AML-193 (cell line): ENCODE data around the gene ENO2.

ENCODE experiments used
- DNase-seq, 2 experiments: peaks; one replicate each; lab custom pipeline; 2025; lab: John Stamatoyannopoulos, UW

ENO2 gene

DNA sequence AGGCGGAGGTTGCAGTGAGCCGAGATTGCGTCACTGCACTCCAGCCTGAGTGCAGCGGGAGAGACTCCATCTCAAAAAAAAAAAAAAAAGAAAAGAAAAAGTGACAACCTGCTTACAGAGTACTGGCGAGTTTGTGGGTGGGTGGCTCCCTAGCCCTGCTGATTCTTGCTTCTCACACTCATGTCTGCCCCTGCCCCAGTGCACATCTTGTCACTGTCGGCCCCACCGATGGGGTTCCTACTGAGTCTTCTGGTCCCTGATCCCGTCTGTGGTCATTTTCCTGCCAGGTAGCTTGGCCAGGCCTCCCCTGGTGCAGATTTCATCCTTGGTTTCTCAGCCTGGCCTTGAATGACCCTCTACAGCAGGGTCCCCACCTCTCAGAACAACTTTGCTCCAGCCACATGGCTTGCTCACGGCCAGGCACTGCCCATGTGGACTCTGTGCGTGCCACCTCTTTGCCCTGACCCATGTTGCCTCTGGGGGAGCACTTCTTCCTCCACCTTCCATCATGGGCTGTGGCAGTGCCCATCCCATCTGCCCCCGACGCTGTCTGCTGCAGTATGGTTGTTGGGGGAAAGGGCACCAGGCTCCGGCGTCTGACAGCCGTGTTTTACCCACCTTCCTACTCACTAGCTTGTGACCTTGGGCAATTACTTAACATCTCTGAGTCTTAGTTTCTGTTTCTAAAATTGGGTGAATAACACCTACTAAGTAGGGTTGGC is 34.7 kb downstream of the ENO2 start:
- DNase-seq: no peak

DNA sequence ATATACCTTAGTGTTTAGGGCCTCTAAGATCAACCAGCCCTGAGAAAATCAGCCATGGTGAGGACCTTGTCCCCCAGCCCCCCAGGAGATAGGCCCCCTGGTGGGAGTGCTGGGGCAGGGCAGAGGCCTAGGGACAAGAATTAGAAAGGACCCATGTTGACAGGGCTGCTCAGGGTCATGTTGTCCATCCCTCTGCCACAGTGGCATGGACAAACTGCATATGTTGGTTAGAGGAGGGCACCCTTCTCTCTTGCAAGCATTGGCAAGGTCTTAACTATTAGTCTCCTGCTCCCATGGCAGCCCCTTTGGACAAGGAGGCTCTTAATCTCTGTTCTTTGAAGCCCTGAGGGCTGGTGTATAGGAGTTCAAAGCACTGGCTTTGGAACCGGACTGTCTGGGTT is 36.0 kb downstream of the ENO2 start:
- peak in 1 of 2 experiments; percentile 16 for DNase-seq

DNA sequence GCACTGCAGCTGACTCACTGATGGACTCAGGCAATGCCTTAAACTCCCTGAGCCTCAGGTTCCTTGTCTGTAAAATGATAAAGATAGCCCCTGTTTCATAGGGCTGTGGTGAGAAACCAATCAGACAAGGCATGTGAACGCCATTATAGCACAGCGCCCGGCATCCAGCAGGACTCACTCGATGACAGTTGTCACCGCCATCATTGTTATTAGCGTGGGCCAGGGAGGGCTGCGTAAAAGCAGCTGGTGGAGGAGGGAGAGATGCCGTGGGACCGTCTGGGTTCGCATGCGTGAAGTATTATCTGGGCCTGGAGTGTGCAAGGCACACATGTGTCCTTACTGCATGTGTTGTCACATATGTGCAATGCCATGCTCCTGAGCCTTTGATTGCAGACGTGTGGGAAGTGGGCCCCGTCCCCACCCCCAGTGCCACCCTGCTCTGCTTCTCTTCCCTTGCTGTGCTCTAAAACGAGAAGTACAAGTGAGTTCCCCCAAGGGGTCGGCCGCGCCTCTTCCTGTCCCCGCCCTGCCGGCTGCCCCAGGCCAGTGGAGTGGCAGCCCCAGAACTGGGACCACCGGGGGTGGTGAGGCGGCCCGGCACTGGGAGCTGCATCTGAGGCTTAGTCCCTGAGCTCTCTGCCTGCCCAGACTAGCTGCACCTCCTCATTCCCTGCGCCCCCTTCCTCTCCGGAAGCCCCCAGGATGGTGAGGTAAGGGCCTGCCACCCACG is 36.6 kb downstream of the ENO2 start, which contains the start of gene PTPN6:
PTPN6 (plus strand) TSS at position 546 of the 730 bp plus-strand sequence; CDS start at position 703, 157 bp downstream.
- peak; percentile 79 to 88 for DNase-seq

DNA sequence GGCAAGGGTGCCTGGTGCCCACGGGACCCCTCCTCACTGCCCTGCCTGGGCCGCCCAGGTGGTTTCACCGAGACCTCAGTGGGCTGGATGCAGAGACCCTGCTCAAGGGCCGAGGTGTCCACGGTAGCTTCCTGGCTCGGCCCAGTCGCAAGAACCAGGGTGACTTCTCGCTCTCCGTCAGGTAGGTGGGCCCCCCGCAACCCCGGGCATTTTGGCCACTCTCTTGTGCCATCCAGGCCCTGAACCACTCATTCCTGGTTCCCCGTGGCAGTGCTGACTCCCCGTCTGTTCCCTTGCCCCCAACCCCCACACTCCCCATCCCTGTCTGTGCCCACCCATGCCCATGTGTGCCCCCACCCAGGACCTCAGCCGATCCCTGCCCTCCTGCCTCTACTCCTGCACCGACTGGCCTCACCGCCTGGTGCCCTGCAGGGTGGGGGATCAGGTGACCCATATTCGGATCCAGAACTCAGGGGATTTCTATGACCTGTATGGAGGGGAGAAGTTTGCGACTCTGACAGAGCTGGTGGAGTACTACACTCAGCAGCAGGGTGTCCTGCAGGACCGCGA is 37.3 kb downstream of the ENO2 start:
- DNase-seq: no peak

- no peak for DNase-seq
Observed at GRCh38 chr12:6952121-6952862, 37.9 kb downstream of the ENO2 start.

DNA sequence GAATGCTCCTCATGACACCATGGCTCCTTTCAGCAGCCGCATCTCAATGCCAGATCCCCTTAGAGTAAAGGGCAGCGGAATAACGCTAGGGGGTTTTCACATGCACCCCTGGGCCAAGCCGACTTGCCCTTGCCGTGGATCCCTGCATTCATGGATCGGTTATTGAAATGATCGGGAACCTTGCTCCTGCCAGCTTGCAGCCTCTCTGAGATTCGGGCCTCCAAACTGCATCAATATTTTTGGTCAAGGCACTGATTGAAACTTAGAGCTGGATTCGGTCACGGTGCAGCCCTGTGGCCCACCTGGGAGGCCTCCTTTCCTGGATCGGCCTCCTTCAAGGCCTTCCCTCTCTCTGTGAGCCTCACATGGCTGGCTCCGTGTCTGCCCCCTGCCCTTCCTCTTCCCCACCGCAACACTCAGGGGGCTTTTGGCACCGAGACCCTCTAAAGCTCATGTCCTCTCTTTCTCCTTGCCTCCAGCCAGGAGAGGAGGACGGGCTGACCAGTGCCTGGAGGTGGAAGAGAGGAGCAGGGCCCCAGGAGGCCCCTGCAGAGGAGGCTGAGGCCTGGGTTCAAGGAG is 38.6 kb downstream of the ENO2 start:
- no peak for DNase-seq

- peak; percentile 91 to 93 for DNase-seq
Observed at GRCh38 chr12:6953442-6954315, 39.3 kb downstream of the ENO2 start.

DNA sequence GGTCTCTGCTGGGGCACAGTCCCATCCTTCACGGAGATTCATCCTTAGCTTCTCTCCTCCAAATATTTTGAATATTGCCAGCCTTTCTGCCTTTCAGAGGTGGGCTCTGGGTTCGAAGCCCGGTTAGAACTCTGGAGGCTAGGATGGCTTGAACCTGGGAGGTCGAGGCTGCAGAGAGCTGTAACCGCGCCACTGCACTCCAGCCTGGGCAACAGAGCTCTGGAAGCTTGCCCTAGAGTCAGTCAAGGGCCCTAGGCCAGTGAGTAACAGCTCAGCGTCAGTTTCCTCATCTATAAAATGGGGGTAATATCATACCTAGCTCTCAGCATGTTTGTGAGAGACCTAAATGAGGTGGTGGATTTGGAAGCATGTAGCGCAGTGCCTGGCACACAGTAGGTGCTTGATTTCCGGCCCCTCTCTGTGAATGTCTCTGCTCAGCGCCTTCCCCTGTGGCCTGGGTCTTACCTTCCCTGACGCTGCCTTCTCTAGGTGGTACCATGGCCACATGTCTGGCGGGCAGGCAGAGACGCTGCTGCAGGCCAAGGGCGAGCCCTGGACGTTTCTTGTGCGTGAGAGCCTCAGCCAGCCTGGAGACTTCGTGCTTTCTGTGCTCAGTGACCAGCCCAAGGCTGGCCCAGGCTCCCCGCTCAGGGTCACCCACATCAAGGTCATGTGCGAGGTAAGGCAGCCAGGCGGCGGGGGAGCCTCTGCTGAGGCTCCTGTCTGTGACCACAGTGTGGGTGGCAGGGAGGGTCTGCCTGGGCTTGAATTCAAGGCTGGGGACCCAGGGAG is 40.1 kb downstream of the ENO2 start:
- no peak for DNase-seq

DNA sequence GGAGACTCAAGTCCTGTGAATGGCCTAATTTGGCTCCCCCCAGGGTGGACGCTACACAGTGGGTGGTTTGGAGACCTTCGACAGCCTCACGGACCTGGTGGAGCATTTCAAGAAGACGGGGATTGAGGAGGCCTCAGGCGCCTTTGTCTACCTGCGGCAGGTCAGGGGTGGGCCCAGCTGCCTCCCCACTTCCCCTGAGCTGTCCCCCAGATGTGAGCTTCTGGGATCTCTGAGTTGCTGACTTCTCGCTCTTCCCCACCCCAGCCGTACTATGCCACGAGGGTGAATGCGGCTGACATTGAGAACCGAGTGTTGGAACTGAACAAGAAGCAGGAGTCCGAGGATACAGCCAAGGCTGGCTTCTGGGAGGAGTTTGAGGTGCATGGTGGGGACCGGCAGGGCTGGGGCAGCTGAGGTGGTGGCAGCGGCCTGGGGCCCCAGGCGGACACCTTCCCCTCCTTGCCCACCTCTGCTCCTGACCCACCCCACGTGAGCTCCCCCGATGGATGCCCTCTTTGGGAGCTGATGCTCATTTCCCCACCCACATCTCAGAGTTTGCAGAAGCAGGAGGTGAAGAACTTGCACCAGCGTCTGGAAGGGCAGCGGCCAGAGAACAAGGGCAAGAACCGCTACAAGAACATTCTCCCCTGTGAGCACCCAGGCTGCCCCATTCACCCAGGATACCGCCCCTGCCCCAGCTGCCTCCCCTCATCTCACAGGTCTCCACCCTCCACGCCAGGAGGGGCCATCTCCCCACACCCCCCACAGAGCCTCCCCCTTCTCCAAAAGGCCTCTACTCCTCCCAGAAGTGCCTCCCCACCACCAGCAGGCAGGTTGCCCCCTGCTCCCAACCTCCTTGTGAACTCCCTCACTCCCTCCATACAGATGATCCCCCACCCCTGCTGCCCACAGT is 41.0 kb downstream of the ENO2 start:
- no peak for DNase-seq

- DNase-seq: no peak
Observed at GRCh38 chr12:6956021-6956727, 41.8 kb downstream of the ENO2 start.

DNA sequence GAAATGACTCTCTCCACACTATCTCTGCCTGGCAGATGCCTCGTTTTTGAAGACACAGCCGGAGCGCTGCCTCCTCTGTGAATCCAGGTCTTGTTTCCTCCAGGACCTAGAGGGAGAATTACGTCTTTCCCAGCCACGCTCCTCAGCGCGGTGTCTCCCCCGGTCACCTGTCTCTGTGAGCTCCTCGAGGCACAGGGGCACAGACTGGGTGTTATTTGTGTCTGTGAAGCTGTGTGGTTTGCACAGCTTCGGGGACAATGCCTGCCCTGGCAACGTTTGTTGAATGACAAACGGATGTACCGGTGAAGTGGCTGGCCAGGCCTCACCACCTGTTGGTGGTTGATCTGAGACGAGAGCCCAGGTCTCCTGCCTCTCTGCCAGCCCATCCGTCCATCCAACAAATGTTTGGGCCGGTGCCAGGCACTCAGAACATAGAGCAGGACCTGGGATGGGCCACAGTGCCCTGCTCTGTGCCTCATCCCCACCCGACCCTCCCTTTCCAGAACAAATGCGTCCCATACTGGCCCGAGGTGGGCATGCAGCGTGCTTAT is 42.8 kb downstream of the ENO2 start:
- DNase-seq: no peak

- DNase-seq: no peak
Observed at GRCh38 chr12:6957741-6958608, 43.6 kb downstream of the ENO2 start.

DNA sequence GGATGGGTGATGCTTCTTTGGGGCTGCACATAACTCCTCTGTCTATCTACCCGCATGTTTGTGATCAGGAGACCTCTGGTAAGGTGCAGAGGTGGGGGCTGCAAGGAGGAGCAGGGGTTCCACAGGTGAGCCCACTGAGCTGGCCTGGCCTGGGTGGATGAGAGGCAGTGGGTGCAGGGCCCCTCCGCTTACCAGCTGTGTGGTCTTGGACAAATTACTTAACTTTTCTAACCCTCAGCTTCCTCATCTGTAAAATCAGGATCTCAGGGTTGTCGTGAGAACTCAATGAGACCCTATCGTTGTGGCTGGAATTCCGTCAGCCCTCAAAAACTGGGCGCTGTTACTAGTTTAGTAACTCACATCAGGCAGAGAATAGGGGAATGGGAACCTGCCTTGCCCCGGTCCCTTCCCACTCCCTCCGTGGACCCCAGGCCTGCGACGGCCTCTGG is 44.3 kb downstream of the ENO2 start:
- DNase-seq: peak in 1 of 2 experiments; percentile 17

DNA sequence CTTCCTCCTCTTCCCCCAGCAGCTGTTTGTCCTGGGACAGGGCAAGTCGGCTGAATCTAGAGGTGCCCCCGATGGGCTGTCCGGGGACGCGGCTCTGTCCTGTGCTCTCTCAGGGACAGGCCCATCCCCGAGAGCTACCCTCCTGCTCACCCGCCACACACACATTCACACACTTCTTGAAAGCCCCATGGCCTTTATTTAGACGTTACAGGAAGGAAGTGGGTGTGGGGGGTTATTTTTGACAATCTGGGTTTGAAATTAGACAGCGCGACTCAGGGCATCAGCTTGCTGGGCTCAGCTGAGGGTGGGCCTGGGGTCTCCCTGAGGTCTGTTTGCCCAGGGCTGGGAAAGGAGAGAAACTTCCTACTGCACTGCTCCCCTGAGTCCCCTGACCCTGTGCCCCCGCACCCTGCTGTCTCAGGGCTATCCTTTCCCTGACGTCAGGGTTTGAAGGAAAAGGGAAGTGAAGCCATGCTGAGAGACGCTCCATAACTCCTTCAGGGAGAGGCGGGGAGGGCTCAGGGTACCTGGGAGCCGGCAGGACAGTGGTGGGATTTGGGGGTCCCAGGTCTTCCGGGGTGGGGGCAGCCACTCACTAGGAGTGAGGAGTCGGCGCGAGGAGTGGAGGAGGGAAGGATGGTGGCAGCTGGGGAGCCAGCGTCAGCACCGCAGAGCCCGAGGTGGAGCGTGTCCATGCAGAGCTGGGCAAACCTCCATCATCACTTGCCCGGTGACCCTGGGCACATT is 44.9 kb downstream of the ENO2 start:
- DNase-seq: peak; percentile 49 to 66

- no peak for DNase-seq
Observed at GRCh38 chr12:6959805-6960592, 45.6 kb downstream of the ENO2 start.
